IPS DF 6.9 (cell line): ENCODE results near the gene SNRPD2.
A peak's percentile ranks its signal among the peaks of the same experiment; 100 is the strongest.

ENCODE experiments used
- DNase-seq: peaks from one replicate; pipeline ENCODE4 v3.0.0-alpha.2; 2013; ENCODE audit warnings: low read depth, low spot score
- H3K27ac ChIP-seq: one replicate; pipeline ENCODE4 v1.5.1; 2013; ENCODE audit warnings: low read length, control low read depth
- H3K27me3 ChIP-seq: 2 replicates; pipeline ENCODE4 v1.6.1; 2013; ENCODE audit warnings: mild to moderate bottlenecking, low read length; ENCODE audit not compliant: control insufficient read depth, insufficient read depth
- H3K36me3 ChIP-seq: 2 replicates; pipeline ENCODE4 v1.6.1; 2013; ENCODE audit warnings: low read length; ENCODE audit not compliant: control insufficient read depth, insufficient read depth
- H3K4me1 ChIP-seq: 2 replicates; pipeline ENCODE4 v1.6.1; 2013; ENCODE audit warnings: low read length; ENCODE audit not compliant: control insufficient read depth, insufficient read depth
- H3K4me3 ChIP-seq: 2 replicates; pipeline ENCODE4 v1.5.1; 2013; ENCODE audit warnings: mild to moderate bottlenecking, low read length
- H3K9me3 ChIP-seq: 2 replicates; pipeline ENCODE4 v1.6.1; 2013; ENCODE audit warnings: low read length, inconsistent platforms; ENCODE audit not compliant: control insufficient read depth, insufficient read depth
- WGBS: extraction: QIAGEN DNeasy Blood & Tissue Kit; methylation state at CpG from one replicate; pipeline ENCODE4 v1.1.7; 2013; ENCODE audit warnings: mixed read lengths, missing lambda C conversion rate; ENCODE audit not compliant: insufficient read length, insufficient coverage; 5-methylcytosine and 5-hydroxymethylcytosine counted together

Gene SNRPD2

DNA sequence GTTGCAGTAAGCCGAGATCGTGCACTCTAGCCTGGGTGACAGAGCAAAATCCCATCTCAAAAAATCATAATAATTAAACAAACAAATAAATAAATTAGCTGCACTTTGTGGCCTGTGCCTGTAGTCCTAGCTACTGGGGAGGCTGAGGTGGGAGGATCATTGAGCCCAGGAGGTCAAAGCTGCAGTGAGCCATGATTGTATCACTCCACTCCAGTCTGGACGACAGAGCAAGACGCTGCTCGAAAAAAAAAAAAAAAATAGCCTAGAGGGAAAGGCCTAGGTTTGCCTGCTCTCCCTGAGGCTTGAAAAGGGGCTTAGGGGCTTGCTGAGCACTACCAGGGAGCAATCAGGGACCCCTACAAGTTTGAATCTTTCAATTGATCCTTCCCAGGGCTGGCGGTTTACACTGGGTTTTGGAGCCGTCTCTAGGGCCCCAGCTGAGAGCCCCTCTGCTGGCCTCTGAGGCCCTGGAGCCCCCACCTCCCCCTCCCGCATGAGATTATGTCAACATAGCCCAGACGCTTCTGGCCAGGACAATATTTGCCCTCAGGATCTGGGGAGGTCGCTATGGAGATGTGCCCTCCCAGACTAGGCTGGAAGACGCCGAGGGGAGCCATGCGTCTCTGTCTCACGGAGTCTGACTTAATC lies 34.1 kb downstream of the SNRPD2 start:
- Histone ChIP-seq H3K27ac (no peak overlapping the region), H3K4me3 (no peak overlapping the region), H3K4me1 (no peaks in the 10 kb centered on the region), H3K9me3 (no peaks in the 10 kb centered on the region), H3K36me3 (no peaks in the 10 kb centered on the region), H3K27me3 (no peaks in the 10 kb centered on the region)
- DNase-seq = no peak
- no CpG with 5 or more reads among the region's 14 CpGs for WGBS

DNA sequence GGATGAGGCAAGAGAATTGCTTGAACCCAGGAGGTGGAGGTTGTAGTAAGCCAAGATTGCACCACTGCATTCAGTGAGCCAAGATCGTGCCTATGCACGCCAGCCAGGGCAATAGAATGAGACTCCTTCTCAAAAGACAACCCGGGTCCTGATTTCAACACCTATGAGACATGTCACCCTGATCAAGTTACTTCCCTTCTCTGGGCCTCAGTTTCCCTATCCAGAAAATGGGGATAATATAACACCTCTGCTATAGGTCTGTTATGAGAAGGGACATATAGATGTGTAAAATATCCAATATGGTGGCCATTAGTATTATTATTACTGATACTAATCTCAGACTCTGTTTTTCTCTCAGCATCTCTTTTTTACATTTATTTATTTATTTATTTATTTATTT lies 36.7 kb downstream of the SNRPD2 start:
- Histone ChIP-seq H3K4me3 (no peak overlapping the region), H3K4me1 (no peaks in the 10 kb centered on the region), H3K27ac (no peak overlapping the region), H3K9me3 (no peaks in the 10 kb centered on the region), H3K36me3 (no peaks in the 10 kb centered on the region), H3K27me3 (no peaks in the 10 kb centered on the region)
- no peak for DNase-seq
- WGBS = no CpG with 5 or more reads among the region's 3 CpGs

DNA sequence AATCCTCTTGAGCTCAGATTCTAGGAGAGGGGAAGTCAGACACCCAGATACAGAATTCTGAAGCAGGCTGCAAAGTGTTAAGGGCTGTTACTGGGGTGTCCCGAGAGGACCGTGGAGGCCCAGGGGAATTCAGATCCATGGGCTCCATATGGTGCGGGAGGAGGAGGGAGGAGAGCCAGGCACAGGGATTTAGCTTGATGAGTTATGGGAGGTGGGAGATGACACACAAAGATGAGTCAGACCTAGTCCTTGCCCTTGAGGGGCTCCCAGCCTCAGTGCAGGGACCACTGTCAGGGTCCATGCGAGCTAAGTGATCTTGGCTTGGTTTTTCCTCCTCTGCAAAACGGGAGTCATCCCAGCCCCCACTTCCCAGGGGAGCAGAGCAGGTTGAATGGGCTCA lies 38.1 kb downstream of the SNRPD2 start:
- Histone ChIP-seq H3K9me3 (no peaks in the 10 kb centered on the region), H3K27ac (no peak overlapping the region), H3K36me3 (no peaks in the 10 kb centered on the region), H3K4me1 (no peaks in the 10 kb centered on the region), H3K27me3 (no peaks in the 10 kb centered on the region), H3K4me3 (no peak overlapping the region)
- no CpG with 5 or more reads among the region's 5 CpGs for WGBS
- no peak for DNase-seq

GRCh38 chr19:45650722-45651121 lies 41.0 kb downstream of the SNRPD2 start:
- H3K4me1 ChIP-seq = no peaks in the 10 kb centered on the region
- no peak for DNase-seq
- no peak overlapping the region for H3K27ac ChIP-seq
- no peaks in the 10 kb centered on the region for H3K27me3 ChIP-seq
- no CpG with 5 or more reads among the region's 3 CpGs for WGBS
- no peak overlapping the region for H3K4me3 ChIP-seq
- no peaks in the 10 kb centered on the region for H3K9me3 ChIP-seq
- no peaks in the 10 kb centered on the region for H3K36me3 ChIP-seq

GRCh38 chr19:45646345-45646698 lies 45.4 kb downstream of the SNRPD2 start:
- no CpG with 5 or more reads among the region's 9 CpGs for WGBS

GRCh38 chr19:45645631-45646344 lies 46.0 kb downstream of the SNRPD2 start:
- H3K27ac ChIP-seq = no peak overlapping the region
- WGBS = no CpG with 5 or more reads among the region's 27 CpGs
- peaks cover 7% of the 10 kb centered on the region; the same call in 1 of the 2 replicates for H3K4me1 ChIP-seq
- no peaks in the 10 kb centered on the region for H3K36me3 ChIP-seq
- no peaks in the 10 kb centered on the region for H3K27me3 ChIP-seq
- DNase-seq = no peak
- no peaks in the 10 kb centered on the region for H3K9me3 ChIP-seq
- peak overlapping the region; percentile 38; the same call in 1 of the 2 replicates for H3K4me3 ChIP-seq

More at GRCh38 chr19:45646345-45646698, 45.4 kb downstream of the SNRPD2 start:
- Histone ChIP-seq H3K4me1 (peaks cover 7% of the 10 kb centered on the region; the same call in 1 of the 2 replicates), H3K9me3 (no peaks in the 10 kb centered on the region), H3K27me3 (no peaks in the 10 kb centered on the region), H3K4me3 (no peak overlapping the region), H3K36me3 (no peaks in the 10 kb centered on the region), H3K27ac (no peak overlapping the region)
- no peak for DNase-seq

DNA sequence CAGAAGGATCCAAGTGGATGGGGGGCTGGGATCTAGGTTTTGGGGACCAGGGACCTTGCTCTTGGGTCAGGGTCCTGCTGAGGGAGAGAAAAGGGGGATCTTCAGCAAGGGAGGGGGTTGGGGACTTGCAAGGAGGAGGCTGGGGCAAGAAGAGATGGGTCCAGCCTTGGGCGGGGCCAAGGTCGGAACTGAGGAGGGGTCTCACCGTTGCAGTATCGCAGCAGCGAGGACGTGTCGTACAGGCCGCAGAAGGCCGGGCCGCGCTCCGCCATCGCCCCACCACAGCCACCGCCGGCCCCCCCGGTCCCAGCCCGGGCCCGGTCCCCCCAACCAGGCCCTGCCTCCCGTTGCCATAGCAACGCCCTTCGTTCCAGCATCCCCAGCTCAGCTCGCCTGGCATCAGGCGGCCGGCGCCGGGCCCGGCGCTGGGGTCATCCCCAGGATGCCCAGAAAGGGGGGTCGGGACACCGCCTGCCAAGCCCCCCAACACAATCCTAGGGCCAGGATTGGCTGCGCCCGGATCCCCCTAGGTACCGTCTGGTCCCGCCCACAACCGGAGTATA lies 46.6 kb downstream of the SNRPD2 start:
- DNase-seq = no peak
- H3K27ac ChIP-seq = no peak overlapping the region
- no CpG with 5 or more reads among the region's 35 CpGs for WGBS

DNA sequence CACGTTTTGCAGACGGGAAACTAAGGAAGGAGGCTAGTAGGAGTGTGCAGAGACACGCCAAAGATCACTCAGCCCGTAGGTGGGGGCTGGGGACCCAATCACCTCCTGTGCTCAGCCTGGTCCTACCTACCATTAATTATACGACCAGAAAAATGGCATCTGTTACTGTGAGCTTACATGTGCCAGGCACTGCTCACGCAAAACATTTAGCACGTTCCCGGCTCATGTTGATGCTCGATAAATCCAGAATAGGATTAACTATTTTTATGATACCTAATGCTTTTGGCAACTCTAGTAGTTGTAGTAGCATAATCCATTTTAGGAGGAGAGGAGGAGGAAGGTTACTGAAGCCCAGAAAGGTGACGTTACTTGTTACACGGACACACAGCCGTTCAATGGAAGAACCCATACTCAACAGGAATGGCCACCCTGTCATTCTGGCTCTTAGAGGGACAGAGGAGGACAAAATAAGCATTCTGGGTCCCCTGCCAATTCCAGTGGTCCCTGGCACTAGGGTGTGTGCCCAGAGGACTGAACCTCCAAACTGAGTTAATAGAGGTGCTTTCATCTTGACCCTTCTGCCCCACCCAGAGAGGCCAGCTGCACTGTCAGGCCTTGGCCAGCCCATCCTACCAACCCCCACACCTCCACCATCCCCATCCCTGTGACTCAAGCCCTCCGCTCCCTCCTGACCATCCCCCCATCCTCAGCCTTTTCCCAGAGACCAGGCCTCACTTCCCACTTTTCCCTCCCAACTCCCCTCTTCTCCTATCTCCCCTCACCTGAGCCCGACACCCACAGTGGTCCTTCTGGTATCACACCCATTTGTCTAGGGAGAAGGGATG lies 47.6 kb downstream of the SNRPD2 start:
- Histone ChIP-seq H3K27me3 (no peaks in the 10 kb centered on the region), H3K4me1 (peaks cover 7% of the 10 kb centered on the region; the same call in 1 of the 2 replicates), H3K27ac (no peak overlapping the region), H3K36me3 (no peaks in the 10 kb centered on the region), H3K9me3 (no peaks in the 10 kb centered on the region), H3K4me3 (no peak overlapping the region)
- no peak for DNase-seq
- no CpG with 5 or more reads among the region's 14 CpGs for WGBS

More for the DNA sequence above, 46.6 kb downstream of the SNRPD2 start:
- H3K9me3 ChIP-seq = no peaks in the 10 kb centered on the region
- no peaks in the 10 kb centered on the region for H3K36me3 ChIP-seq
- H3K4me3 ChIP-seq = peak overlapping the region; percentile 38; the same call in 1 of the 2 replicates
- H3K27me3 ChIP-seq = no peaks in the 10 kb centered on the region
- peaks cover 7% of the 10 kb centered on the region; the same call in 1 of the 2 replicates for H3K4me1 ChIP-seq

DNA sequence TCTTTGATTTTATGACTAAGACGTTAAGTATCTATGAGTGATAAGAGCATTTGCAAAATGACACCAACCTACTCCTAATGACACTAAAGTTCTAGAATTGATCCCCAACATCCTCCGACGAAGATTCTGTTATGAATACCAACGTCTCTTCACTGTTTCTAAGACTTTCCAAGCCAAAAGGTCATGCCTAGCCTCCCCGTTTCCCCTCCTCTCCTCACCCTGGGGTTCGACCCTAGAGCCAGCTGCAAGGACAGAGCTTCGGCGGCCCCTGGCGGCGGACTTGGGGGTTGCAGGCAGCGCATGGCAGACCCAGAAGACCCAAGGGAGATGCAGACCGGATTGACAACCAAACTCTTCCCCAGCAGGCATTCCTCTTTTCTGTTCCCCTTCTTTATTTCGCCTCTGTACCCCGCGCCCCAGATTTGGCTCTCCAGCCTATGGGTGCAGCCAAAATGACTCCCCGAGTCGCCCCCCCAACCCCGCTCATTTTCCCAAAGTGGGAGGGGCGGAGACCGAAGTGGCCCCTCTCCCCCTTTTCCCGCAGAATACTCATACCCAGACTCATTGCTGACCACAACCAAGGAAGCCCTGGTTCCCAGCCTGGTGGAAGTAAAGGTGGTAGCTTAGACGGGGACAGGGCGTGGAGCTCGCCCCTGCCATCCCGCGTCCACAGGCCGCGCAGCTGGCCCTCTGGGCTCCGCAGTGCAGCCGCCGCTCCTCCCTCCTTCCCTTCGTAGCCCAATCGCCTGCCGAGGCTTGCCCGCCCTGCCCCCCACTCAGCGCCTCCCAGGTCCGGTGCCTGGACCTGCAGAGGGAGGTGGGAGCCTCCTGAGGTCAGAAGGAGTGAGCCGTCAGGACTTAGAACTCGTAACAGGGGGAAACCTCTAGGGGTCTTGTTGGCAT lies 48.5 kb downstream of the SNRPD2 start:
- WGBS = no CpG with 5 or more reads among the region's 39 CpGs
- H3K36me3 ChIP-seq = no peaks in the 10 kb centered on the region
- no peak for DNase-seq
- H3K27ac ChIP-seq = no peak overlapping the region
- H3K27me3 ChIP-seq = no peaks in the 10 kb centered on the region
- H3K4me1 ChIP-seq = peaks cover 7% of the 10 kb centered on the region; the same call in 1 of the 2 replicates
- H3K9me3 ChIP-seq = no peaks in the 10 kb centered on the region
- H3K4me3 ChIP-seq = peak overlapping the region; percentile 63; the same call in 1 of the 2 replicates
